Stimulated activated CD4-positive, alpha-beta T cell treated with anti-CD3 and anti-CD28 coated beads, Interleukin-4, amount 100 ng/mL, for 24 hours (primary cell): ENCODE measurements around the gene STPG4.
"Not testable (repeated sequence)": the region's sequence is repeated elsewhere in the genome, so short reads cannot be mapped to it uniquely, and the experiment has no call there.

Experiments used
- DNase-seq: peaks from one replicate; pipeline ENCODE4 v3.0.0-alpha.2; 2020

The STPG4 gene

GRCh38 chr2:47124740-47125139 is 30.4 kb downstream of the STPG4 start:
- not testable (repeated sequence) for DNase-seq

GRCh38 chr2:47120424-47120823 is 34.7 kb downstream of the STPG4 start:
- DNase-seq, result not testable (repeated sequence)

- no peak for DNase-seq
Observed at GRCh38 chr2:47119001-47119400, 36.1 kb downstream of the STPG4 start.

- no peak for DNase-seq
Observed at GRCh38 chr2:47118581-47118980, 36.5 kb downstream of the STPG4 start.

GRCh38 chr2:47112665-47113435 is 42.3 kb downstream of the STPG4 start:
- no peak for DNase-seq

- DNase-seq, result no peak
Observed at GRCh38 chr2:47109680-47110079, 45.4 kb downstream of the STPG4 start.

- DNase-seq, result no peak
Observed at GRCh38 chr2:47109007-47109375, 46.1 kb downstream of the STPG4 start.

GRCh38 chr2:47108267-47109006 is 46.7 kb downstream of the STPG4 start:
- not testable (repeated sequence) for DNase-seq

GRCh38 chr2:47107201-47107600 is 47.9 kb downstream of the STPG4 start:
- DNase-seq, result not testable (repeated sequence)

GRCh38 chr2:47106231-47106630 is 48.9 kb downstream of the STPG4 start:
- not testable (repeated sequence) for DNase-seq

- not testable (repeated sequence) for DNase-seq
Observed at GRCh38 chr2:47099712-47100111, 55.4 kb downstream of the STPG4 start.

GRCh38 chr2:47098953-47099352 is 56.2 kb downstream of the STPG4 start:
- DNase-seq, result no peak

- DNase-seq, result no peak
Observed at GRCh38 chr2:47097563-47097962, 57.5 kb downstream of the STPG4 start.

GRCh38 chr2:47096451-47096850 is 58.7 kb downstream of the STPG4 start:
- no peak for DNase-seq

- DNase-seq, result no peak
Observed at GRCh38 chr2:47095349-47096020, 59.6 kb downstream of the STPG4 start.

- DNase-seq, result no peak
Observed at GRCh38 chr2:47094511-47095142, 60.5 kb downstream of the STPG4 start.

- no peak for DNase-seq
Observed at GRCh38 chr2:47093626-47094025, 61.5 kb downstream of the STPG4 start.

- DNase-seq, result no peak
Observed at GRCh38 chr2:47092465-47092864, 62.6 kb downstream of the STPG4 start.

GRCh38 chr2:47091118-47091517 is 64.0 kb downstream of the STPG4 start:
- no peak for DNase-seq

GRCh38 chr2:47089083-47089464 is 66.0 kb downstream of the STPG4 start:
- no peak for DNase-seq

GRCh38 chr2:47088371-47089082 is 66.6 kb downstream of the STPG4 start:
- DNase-seq, result no peak

- DNase-seq, result no peak
Observed at GRCh38 chr2:47087051-47087450, 68.1 kb downstream of the STPG4 start.

- no peak for DNase-seq
Observed at GRCh38 chr2:47086571-47086970, 68.5 kb downstream of the STPG4 start.
